GM18519 (cell line): Measurements from ENCODE around the gene TANK.
"Not testable (repeated sequence)": the region's sequence is repeated elsewhere in the genome, so short reads cannot be mapped to it uniquely, and the experiment has no call there.

Experiments
- ATAC-seq: cut with Tn5 transposase; IDR thresholded peaks from one replicate; pipeline ENCODE4 v1.9.1; 2021; ENCODE audit warnings: mild to moderate bottlenecking, moderate library complexity; ENCODE audit not compliant: unreplicated experiment, low FRiP score

TANK gene

DNA sequence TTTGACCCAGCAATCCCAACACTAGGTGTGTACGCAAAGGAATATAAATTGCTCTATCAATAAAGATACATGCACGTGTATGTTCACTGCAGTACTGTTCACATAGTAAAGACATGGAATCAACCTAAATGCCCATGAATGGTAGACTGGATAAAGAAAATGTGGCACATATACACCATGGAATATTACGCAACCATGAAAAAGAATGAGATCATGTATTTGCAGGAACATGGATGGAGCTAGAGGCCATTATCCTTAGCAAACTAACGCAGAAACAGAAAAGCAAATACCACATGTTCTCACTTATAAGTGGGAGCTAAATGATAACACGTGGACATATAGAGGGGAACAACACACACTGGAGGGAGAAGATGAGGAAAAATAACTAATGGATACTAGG, 27.8 kb upstream of the TANK start:
- ATAC-seq = not testable (repeated sequence)

- ATAC-seq = no peak
Observed at GRCh38 chr2:161133366-161133765, 26.9 kb upstream of the TANK start.

- no peak for ATAC-seq
Observed at GRCh38 chr2:161134547-161135518, 25.4 kb upstream of the TANK start.

- no peak for ATAC-seq
Observed at GRCh38 chr2:161135951-161136593, 24.2 kb upstream of the TANK start.

- peak; percentile 80 for ATAC-seq
Observed at GRCh38 chr2:161136696-161137324, 23.4 kb upstream of the TANK start.

- ATAC-seq = no peak
Observed at GRCh38 chr2:161138429-161138828, 21.8 kb upstream of the TANK start.

DNA sequence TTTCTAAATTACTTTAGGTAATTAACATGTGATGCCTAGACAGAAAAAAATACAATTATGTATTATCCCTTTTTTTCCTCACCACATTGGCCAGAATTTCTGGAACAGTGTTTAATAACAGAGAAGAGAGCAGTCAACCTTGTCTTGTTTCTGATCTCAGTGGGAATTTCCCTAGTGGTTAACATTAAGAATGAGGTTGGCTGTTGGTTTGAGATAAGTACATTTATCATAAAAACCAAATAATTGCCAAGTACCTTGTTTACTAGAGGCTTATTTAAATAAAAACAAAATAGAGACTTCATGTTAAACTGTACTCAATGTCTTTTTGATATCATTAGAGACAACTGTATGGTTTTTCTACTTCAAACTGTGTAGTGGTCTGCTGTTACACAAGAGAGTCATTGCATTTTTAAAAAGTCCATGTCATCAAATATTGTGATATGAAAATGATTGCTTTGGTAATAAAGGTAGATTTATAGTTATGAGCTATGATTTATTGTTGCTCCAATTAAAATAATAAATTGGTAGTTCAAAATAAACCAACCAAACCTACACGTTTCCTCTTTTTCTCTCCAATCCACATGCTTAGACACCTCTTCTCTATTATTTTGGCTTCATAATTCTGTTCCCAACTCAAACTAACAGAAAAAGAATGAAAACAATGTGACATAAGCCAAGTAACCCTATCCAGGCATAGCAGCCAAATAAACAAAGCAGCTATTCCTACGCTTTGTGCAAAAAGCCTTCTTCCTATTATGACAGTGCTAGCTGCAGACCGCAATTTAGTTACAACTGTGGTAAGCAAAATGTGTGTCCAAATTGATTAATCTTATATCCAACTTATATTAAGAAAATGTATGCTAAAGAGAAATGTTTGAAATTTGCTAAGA, 20.9 kb upstream of the TANK start:
- peak; percentile 32 for ATAC-seq

- no peak for ATAC-seq
Observed at GRCh38 chr2:161141033-161141432, 19.2 kb upstream of the TANK start.

GRCh38 chr2:161146209-161146775, 13.9 kb upstream of the TANK start:
- no peak for ATAC-seq

GRCh38 chr2:161146996-161147395, 13.2 kb upstream of the TANK start:
- ATAC-seq = no peak

GRCh38 chr2:161147856-161148255, 12.4 kb upstream of the TANK start:
- no peak for ATAC-seq

- ATAC-seq = no peak
Observed at GRCh38 chr2:161150704-161151103, 9.5 kb upstream of the TANK start.

- ATAC-seq = no peak
Observed at GRCh38 chr2:161152302-161152701, 7.9 kb upstream of the TANK start.

DNA sequence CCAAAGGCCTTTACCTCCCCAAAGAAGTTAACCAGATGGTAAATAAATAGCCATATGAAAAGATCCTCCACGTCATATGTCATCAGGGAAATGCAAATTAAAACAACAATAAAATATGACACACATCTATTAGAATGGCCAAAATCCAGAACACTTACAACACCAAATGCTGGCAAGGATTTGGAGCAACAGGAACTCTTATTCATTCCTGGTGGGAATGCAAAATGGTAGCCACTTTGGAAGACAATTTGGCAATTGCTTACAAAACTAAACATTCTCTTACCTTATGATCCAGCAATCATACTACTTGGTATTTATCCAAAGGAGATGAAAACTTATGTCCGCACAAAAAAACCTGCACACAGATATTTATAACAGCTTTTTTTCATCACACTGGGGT, 1.3 kb upstream of the TANK start:
- no peak for ATAC-seq

- peak; percentile 1 for ATAC-seq
Observed at GRCh38 chr2:161159456-161160225, 587 bp upstream of the TANK start.

GRCh38 chr2:161161074-161161706, 962 bp downstream of the TANK start:
- ATAC-seq = no peak

DNA sequence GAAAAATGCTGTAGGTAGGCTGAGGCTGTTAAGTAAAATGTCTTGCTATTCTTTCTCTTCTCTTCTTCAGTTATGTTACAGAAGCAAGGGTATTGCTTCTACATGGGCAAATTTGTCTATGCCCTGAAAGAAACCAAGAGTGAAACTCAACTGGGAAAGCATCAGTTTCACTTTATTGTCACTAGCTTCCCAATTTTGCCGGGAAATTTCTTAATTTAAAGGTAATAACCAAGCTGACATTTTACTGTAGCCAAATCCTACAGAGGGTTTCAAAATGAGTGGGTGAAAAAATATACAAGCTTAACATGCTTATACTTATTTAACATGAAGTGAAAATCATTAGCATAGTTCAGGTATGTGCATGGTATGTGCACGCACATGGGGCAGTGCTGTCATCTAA, 3.2 kb downstream of the TANK start:
- no peak for ATAC-seq

GRCh38 chr2:161164161-161164560, 3.9 kb downstream of the TANK start:
- ATAC-seq = no peak

GRCh38 chr2:161165266-161165665, 5.0 kb downstream of the TANK start:
- ATAC-seq = no peak
